Measurements from ENCODE around the gene SOX1. TPM values are rescaled to one million over a fixed set of nuclear protein-coding genes. Genes with fewer than 3 reads are reported as not detected.

Gene SOX1
- total RNA-seq, 1 donor = not detected

DNA sequence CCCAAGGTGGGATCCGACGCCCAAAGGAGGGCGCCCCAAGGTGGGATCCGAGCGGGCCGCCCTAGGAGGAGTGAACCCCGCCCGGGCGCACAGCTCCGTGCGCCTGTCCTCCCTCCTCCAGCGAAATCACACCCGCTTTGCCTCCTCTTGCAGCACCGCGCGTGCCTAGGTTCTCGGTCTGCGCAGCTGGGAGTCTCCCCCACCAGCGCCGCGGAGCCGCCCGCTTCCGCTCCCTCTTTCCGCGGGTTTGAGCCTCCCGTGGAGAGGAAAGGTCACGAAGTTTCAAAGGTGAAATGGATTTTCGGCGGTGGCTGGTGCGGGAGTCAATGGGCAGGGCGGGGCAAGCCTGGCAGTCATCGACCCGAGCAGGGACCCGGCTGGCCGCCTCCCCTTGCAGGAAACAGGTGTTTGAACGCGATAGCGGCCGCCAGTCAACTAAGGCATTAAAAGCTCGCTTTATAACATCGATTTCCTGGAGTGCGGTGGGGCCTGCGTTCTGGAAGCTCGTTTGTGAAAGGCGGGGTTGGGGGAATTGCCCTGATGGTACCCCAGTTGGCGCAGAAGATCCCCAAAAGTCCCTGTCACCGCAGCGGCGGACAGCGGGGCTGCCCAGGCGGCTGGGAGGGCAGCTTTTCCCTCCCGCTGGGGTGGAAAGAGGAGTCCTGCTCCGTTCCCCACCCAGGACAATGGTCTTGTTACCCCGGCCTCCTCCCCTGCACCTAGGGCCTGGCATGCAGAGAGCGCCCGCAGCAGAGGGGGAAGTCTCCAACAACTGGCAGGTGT lies 9.0 kb upstream of the SOX1 start:
- H3K4me3 ChIP-seq (ENCODE audit: low read depth, low read length) = no peak overlapping the region
- TF ChIP-seq, protein P1, sequence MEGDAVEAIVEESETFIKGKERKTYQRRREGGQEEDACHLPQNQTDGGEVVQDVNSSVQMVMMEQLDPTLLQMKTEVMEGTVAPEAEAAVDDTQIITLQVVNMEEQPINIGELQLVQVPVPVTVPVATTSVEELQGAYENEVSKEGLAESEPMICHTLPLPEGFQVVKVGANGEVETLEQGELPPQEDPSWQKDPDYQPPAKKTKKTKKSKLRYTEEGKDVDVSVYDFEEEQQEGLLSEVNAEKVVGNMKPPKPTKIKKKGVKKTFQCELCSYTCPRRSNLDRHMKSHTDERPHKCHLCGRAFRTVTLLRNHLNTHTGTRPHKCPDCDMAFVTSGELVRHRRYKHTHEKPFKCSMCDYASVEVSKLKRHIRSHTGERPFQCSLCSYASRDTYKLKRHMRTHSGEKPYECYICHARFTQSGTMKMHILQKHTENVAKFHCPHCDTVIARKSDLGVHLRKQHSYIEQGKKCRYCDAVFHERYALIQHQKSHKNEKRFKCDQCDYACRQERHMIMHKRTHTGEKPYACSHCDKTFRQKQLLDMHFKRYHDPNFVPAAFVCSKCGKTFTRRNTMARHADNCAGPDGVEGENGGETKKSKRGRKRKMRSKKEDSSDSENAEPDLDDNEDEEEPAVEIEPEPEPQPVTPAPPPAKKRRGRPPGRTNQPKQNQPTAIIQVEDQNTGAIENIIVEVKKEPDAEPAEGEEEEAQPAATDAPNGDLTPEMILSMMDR (IDR thresholded peaks at IDR 0.05; ENCODE audit: insufficient read depth, low read length) = no peak
- DNase-seq (ENCODE audit: low read depth) = no peak

DNA sequence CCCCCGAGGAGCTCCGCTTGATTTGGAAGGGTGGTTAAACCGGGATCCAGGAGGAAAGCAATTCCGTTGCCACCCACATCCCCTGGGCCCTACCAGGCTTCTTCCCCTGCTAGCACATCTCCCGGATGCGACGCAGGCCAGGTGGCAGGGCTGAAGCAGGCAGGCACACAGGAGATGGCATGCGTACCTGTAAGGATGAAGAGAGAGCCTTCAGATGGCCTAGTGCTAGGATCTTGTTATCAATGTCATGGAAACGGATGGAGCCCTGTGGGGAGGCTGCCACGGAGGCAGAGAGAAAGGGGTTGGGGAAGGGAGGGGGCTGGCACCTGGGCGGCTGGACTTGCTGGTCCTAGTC lies 8.5 kb upstream of the SOX1 start:
- TF ChIP-seq, protein P1 (IDR thresholded peaks at IDR 0.05; ENCODE audit: insufficient read depth, low read length) = no peak
- DNase-seq (ENCODE audit: low read depth) = no peak
- no peak overlapping the region for H3K4me3 ChIP-seq (ENCODE audit: low read depth, low read length)

DNA sequence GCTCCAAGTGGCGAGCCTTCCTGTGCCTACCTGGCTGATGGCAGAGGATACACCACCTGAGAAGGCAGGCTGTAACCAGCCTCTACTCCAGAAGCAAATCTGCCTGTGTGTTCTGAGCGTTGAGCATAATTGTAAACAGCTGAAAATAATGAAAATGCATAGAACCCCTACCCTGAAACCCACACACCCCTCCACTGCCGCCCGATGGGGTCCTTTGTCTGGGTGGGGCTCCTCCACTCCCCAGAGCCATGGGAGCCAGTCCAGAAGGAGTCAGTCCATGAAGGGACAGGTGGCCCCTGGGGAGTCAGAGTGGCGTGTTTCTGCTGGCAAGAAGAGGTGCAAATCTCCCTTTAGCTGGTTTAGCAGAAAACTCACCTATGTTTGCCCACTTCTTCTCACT lies 8.0 kb upstream of the SOX1 start:
- DNase-seq (ENCODE audit: low read depth) = no peak
- no peak overlapping the region for H3K4me3 ChIP-seq (ENCODE audit: low read depth, low read length)
- TF ChIP-seq, protein P1 (IDR thresholded peaks at IDR 0.05; ENCODE audit: insufficient read depth, low read length) = no peak

DNA sequence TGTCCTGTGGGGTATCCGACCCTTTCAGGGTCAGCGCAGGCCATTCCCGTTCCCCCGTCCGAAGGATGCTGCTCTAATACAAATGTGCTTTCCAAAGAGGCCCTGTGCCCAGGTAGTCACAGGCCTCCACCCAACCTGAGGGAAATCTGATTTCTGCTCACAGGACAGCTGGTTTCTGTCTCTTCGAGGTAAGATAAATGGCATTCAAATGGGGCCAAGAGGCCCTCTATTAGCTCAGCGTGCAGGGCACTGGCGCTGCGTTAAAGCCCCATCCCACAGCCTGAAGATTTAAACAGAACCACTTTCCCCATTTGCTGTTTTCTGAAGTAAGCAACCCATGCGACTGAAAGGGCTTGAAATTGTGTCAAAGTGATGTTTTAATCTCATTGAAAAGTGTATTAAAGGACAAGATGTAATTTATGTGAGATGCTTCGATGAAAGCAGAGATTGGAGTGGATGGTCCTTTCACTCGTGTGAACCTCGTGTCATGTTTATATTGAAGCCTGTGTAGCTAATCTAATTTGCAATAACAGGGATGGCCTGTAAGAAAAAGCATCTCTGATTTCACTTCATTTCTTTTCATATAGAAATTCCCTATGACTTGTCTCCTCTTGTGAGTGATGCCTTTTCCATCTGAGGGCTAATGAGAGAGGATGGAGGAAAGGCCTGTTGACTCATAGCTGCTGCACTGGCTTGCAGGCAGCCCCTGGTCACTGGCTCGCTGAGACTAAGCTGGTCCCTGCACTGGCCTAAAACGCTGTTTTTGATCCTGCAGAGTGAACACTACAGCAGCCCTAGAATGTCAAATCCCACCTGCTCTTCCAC lies 7.3 kb upstream of the SOX1 start:
- no peak for DNase-seq (ENCODE audit: low read depth)
- TF ChIP-seq, protein P1 (IDR thresholded peaks at IDR 0.05; ENCODE audit: insufficient read depth, low read length) = no peak
- H3K4me3 ChIP-seq (ENCODE audit: low read depth, low read length) = no peak overlapping the region

DNA sequence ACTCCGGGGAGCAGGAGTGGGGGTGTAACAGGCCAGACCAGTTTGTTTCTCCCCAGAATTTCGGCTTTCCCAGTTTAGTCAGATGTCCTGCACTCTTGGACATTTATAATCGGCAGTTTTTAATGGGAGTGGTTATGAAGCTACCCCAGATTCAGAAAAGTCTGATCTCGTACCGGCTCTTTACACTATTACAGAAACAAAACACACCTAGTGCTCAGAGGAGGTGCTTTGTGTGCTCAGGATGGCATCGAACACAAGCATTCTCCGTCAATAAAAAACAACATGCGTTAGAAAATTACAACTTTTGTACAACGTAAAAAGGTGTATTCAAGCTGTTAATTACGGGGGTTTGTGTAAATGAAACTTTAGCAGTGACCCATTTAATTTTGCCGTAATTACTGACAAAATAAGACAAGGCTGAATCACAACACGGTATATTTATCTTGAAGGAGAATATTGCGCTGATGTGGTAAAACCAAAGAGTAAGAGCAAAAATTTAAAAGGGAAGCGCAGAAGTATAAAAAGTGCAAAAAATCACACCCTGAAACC lies 6.6 kb upstream of the SOX1 start:
- no peak overlapping the region for H3K4me3 ChIP-seq (ENCODE audit: low read depth, low read length)
- TF ChIP-seq, protein P1 (IDR thresholded peaks at IDR 0.05; ENCODE audit: insufficient read depth, low read length) = no peak
- DNase-seq (ENCODE audit: low read depth) = no peak

DNA sequence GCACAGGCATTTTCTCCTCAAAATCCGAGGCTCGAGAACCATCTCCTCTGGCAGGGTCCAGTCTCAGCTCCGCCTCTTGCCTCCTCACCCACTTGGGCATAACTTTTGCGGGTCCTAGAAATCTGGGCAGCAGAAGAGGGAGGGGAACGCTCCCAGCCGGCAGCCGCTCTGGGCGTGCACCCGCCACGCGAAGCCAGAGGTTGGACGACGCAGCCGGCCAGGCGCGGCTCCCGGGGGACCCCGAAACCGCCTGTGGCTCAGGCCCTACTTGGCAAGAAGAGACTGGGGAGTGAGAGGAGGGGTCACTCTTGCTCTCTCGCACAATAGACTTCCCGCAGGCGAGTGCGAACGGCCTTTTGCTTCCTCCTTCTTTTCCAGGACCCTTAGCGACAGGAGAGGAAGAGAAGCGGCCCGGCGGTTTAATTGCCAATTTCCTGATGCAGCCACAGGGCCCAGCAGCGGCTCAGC lies 6.0 kb upstream of the SOX1 start:
- no peak for DNase-seq (ENCODE audit: low read depth)
- TF ChIP-seq, protein P1 (IDR thresholded peaks at IDR 0.05; ENCODE audit: insufficient read depth, low read length) = no peak
- no peak overlapping the region for H3K4me3 ChIP-seq (ENCODE audit: low read depth, low read length)

All from fibroblast of the aortic adventitia (primary cell).